ENCODE measurements around the gene TBC1D5. TPM values are rescaled to one million over a fixed set of nuclear protein-coding genes. Genes with fewer than 3 reads are reported as not detected.

TBC1D5 gene
- total RNA-seq, 2 donors from 2014 or later: 68.8 to 77.7 TPM

- no peak overlapping the region for H3K27ac Mint-ChIP-seq
- peaks cover 54% of the 10 kb centered on the region for H3K4me1 Mint-ChIP-seq
- no peak overlapping the region for H3K4me3 Mint-ChIP-seq
- no peaks in the 10 kb centered on the region for H3K27me3 Mint-ChIP-seq (ENCODE audit: insufficient read depth)
- no peak overlapping the region for H3K27ac ChIP-seq (ENCODE audit: low read depth, low read length)
- H3K36me3 ChIP-seq (ENCODE audit: control insufficient read depth, insufficient read depth, low read length): no peaks in the 10 kb centered on the region
- no peak overlapping the region for H3K9ac ChIP-seq (ENCODE audit: extremely low read depth, low read length, poor library complexity, severe bottlenecking)
- 78 to 100% methylated on average over 1 to 2 of the region's 2 CpGs for WGBS, 2 experiments (ENCODE audit: insufficient coverage in 1 of 2, insufficient read length in 1 of 2)
- H3K9me3 ChIP-seq (ENCODE audit: control insufficient read depth, low read length): peaks cover 5% of the 10 kb centered on the region
- H3K4me1 ChIP-seq (ENCODE audit: control insufficient read depth, insufficient read depth, low read length): peaks cover 24% of the 10 kb centered on the region
- TF ChIP-seq CTCF (conservative IDR thresholded peaks at IDR 0.05): no peak
- H3K9me3 Mint-ChIP-seq: no peaks in the 10 kb centered on the region
- H3K27me3 ChIP-seq (ENCODE audit: control insufficient read depth, insufficient read depth, low read length, poor library complexity, severe bottlenecking): no peaks in the 10 kb centered on the region
- DNase-seq: no peak
- H3K4me3 ChIP-seq (ENCODE audit: low read length): peak overlapping the region; percentile 36
- H3K36me3 Mint-ChIP-seq (ENCODE audit: low read depth): peaks cover 5% of the 10 kb centered on the region
These were observed 186.9 kb downstream of the TBC1D5 start for GRCh38 chr3:17555525-17555924.

- Histone ChIP-seq H3K36me3 (ENCODE audit: control insufficient read depth, insufficient read depth, low read length) (no peaks in the 10 kb centered on the region), H3K27me3 (ENCODE audit: control insufficient read depth, insufficient read depth, low read length, poor library complexity, severe bottlenecking) (no peaks in the 10 kb centered on the region), H3K9me3 (ENCODE audit: control insufficient read depth, low read length) (peaks cover under 1% of the 10 kb centered on the region), H3K4me1 (ENCODE audit: control insufficient read depth, insufficient read depth, low read length) (peaks cover 24% of the 10 kb centered on the region), H3K27ac (ENCODE audit: low read depth, low read length) (no peak overlapping the region), H3K4me3 (ENCODE audit: low read length) (no peak overlapping the region), H3K9ac (ENCODE audit: extremely low read depth, low read length, poor library complexity, severe bottlenecking) (no peak overlapping the region)
- no peak for DNase-seq
- Mint-ChIP-seq H3K36me3 (ENCODE audit: low read depth) (no peaks in the 10 kb centered on the region), H3K4me3 (no peak overlapping the region), H3K9me3 (no peaks in the 10 kb centered on the region), H3K27ac (no peak overlapping the region), H3K27me3 (ENCODE audit: insufficient read depth) (no peaks in the 10 kb centered on the region), H3K4me1 (peaks cover 58% of the 10 kb centered on the region)
- 94% methylated on average over 4 of the region's 4 CpGs; no CpG with 5 or more reads in 1 of the 2 experiments for WGBS, 2 experiments (ENCODE audit: insufficient coverage in 1 of 2, insufficient read length in 1 of 2)
- no peak for TF ChIP-seq CTCF (conservative IDR thresholded peaks at IDR 0.05)
These were observed 188.4 kb downstream of the TBC1D5 start for GRCh38 chr3:17554078-17554477.

GRCh38 chr3:17553080-17553479, 189.4 kb downstream of the TBC1D5 start:
- H3K9ac ChIP-seq (ENCODE audit: extremely low read depth, low read length, poor library complexity, severe bottlenecking): no peak overlapping the region
- H3K27me3 ChIP-seq (ENCODE audit: control insufficient read depth, insufficient read depth, low read length, poor library complexity, severe bottlenecking): no peaks in the 10 kb centered on the region
- H3K36me3 ChIP-seq (ENCODE audit: control insufficient read depth, insufficient read depth, low read length): no peaks in the 10 kb centered on the region
- peaks cover 24% of the 10 kb centered on the region for H3K4me1 ChIP-seq (ENCODE audit: control insufficient read depth, insufficient read depth, low read length)
- H3K9me3 ChIP-seq (ENCODE audit: control insufficient read depth, low read length): no peaks in the 10 kb centered on the region
- Mint-ChIP-seq H3K9me3 (no peaks in the 10 kb centered on the region), H3K27ac (peak overlapping the region; percentile 80), H3K36me3 (ENCODE audit: low read depth) (no peaks in the 10 kb centered on the region), H3K4me1 (peaks cover 60% of the 10 kb centered on the region), H3K4me3 (no peak overlapping the region), H3K27me3 (ENCODE audit: insufficient read depth) (no peaks in the 10 kb centered on the region)
- H3K27ac ChIP-seq (ENCODE audit: low read depth, low read length): no peak overlapping the region
- DNase-seq: no peak
- 68% methylated on average over 1 of the region's 1 CpG; no CpG with 5 or more reads in 1 of the 2 experiments for WGBS, 2 experiments (ENCODE audit: insufficient coverage in 1 of 2, insufficient read length in 1 of 2)
- no peak for TF ChIP-seq CTCF (conservative IDR thresholded peaks at IDR 0.05)
- no peak overlapping the region for H3K4me3 ChIP-seq (ENCODE audit: low read length)
